Hematopoietic multipotent progenitor cell treated with erythropoietin and hydrocortisone succinate and interleukin-3 and kit ligand, for 4 days (in vitro differentiated cells): ENCODE data around the gene KLHL22.
"Not testable (repeated sequence)": the region's sequence is repeated elsewhere in the genome, so short reads cannot be mapped to it uniquely, and the experiment has no call there.

Experiments used
- DNase-seq: peaks from one replicate; pipeline ENCODE4 v3.0.0-alpha.2; 2015

KLHL22 gene

DNA sequence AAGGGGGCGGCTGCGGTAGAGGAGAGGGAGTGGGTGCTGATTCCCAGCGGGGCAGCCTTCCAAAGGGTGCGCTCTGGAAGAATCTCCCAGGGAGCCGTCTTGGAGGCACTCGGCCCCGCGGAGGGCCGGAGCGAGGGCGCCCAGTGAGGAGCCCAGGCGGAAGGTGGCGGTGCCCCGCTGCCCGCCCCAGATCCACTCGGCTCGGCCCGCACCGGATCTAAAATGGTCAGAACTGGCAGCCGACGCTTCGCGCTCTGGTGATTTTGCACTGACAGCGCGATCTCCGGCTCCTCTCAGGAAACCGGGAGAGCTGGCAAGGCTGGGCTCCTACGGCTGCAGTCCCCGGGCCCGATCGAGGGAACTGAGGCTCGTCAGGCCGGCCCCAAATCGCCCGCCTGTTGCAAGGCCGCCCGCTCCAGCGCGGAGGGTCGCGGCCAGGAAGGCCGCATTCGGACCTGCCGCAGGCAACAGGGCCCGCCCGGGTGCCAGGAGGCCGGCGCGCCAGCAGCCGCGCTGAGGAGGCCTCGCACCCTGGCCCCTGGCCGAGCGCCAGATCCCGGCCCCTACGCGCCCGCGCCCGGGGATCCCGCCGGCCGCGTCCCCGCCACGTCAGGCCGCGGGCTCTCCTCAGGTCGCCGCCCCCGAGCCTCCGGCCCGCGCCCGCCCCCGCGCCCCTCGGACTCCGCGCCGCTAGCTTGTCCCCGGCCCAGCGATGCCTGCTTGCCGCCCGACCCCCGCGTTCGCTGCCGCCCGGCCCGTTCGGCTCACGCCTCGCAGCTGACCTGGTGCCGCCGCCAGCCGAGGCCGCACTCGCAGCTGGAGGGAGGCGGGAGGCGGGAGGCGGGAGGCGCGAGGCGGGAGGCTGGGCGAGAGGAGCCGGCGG lies at the start of gene KLHL22:
Gene KLHL22, minus strand, starts transcription at position 818 of the 883 bp plus-strand sequence. CDS start 6,584 bp downstream, outside the sequence.
- peak; percentile 61 for DNase-seq

DNA sequence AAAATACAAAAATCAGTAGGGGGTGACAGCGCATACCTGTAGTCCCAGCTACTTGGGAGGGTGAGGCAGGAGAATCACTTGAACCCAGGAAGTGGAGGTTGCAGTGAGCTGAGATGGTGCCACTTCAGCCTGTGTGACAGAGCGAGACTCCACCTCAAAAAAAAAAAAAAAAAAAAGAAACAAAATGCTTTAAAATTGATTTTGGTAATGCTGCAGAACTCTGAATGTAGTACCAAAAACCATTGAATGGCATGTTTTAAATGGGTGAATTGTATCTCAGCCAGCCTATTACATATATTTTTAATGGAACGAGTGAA lies 49.7 kb upstream of the KLHL22 start:
- DNase-seq = not testable (repeated sequence)

- DNase-seq = no peak
Measured at GRCh38 chr22:20542736-20543135, 47.1 kb upstream of the KLHL22 start.

DNA sequence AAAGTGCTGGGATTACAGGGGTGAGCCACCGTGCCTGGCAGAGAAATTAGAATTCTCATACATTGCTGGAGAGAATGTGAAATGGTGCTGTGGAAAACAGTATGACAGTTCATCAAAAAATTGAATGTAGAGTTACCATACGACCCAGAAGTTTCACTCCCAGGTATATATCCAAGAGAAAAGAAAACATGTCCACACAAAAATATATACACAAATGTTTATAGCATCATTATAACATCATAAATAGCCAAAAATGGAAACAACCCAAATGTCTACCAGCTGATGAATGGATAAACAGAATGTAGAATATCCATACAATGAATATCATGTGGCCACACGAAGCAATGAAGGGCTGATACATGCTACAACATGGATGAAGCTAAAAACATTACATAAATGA lies 46.5 kb upstream of the KLHL22 start:
- DNase-seq = no peak

GRCh38 chr22:20538875-20539274 lies 43.3 kb upstream of the KLHL22 start:
- not testable (repeated sequence) for DNase-seq

- no peak for DNase-seq
Measured at GRCh38 chr22:20537983-20538382, 42.4 kb upstream of the KLHL22 start.

DNA sequence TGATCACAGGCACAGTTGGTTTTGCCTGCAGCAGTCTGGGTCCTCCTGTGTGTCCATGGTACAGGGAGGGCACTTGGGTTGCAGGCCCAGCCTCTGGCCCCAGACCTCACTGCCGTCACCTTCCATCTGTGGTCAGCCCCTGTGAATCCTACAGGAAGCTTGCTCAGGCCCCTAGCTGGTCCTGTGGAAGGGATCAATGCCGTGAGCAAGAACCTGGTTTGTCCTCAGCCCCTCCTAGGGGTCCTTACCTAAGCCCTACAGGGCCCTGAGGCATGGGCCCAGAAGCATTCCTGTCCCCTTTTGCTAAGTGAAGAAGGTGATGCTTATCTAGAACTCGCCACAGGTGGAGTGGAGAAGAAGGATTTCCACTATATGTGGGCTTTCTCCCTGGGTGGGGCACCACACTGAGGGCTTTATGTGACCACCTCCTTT lies 41.7 kb upstream of the KLHL22 start:
- no peak for DNase-seq

GRCh38 chr22:20536590-20537324 lies 41.2 kb upstream of the KLHL22 start:
- no peak for DNase-seq

DNA sequence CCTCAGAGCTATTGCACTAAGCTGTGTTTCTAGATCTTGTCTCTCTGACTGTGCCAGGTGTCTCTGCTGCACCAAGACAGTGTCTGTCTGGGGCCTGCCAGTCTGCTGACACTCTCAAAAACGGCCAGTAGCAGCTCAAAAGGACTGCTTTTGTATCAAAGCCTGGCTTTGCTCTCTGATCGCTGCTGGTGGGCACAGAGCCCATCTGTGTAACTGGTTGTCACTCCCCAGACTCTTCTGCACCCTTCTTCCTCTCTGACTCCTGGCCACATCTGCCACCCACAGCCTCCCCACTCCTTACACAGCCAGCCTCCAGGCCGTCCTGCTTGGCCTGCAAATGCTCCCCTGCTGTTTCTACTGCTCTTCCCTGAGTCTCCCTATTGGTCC lies 38.3 kb upstream of the KLHL22 start:
- DNase-seq = no peak

DNA sequence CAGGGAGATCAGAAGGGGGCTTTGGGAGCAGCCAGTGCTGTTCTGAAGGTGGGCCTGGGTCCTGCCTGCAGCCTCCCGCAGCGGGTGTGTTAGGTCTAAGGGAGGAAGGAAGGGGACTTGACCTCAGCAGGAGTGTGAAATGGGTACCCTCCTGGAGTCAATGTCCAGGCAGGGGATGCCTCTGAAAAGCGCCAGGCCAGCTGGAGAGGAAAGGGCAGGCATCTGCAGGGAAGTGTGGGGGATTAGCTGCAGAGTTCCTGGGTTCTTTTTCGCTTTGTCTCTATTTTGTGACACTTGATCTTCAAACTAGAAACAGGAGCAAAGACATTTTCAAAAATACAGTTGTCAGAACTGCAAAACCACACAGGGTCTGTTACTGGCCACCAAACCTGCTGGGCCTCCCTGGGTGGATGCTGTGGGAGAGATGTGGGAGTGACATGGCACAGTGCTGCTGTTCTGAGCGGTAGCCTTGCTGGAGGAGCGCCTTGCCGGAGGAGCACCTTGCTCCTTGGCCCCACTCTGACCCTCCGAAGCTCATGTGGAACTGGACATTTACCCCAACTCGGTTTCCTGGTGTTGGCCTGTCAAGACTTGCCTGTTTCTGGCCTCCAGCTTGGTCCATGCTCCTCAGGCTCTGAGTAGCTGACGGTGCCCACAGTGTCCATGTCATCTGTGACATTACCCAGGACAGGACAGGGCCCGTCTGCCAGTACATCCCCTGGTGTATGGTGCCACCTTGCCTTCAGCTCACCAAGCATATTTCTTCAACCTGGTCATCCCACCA lies 37.7 kb upstream of the KLHL22 start:
- no peak for DNase-seq

DNA sequence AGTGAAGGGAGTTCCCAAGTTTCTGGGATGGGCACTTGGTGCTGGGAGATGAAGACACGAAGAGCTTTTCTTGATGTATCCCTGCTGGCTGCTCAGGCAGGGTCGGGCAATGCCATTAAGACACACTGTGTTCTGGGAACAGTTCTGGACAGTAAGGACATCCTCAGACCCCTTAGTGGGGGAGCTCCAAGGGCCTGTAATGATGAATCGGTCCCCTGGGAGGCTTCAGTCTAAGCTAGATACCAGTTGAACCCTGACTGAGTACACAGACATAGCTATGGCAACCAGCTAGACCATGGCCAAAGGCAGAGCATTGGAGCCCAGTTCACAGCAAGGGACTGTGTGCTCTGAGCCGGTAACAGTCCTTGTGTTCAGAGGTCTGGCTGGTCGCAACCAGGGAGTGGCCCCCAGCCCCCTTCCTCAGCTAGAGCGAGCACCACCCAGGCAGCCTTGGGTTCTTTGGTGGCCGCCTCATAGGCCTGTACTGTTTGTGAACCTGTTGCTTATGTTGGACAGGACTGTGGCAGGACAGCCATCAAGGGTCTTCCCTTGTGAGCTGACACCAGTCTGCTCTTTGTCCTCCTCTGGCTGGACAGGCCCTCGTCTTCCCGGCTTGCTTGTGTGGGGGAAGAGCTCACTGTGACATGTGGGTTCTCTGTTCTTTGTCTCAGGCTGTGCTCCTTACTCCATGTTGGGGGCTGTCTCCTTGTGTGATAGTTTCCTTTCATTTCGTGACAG lies 36.8 kb upstream of the KLHL22 start:
- DNase-seq = no peak

GRCh38 chr22:20531404-20532201 lies 36.0 kb upstream of the KLHL22 start:
- DNase-seq = no peak

- DNase-seq = no peak
Measured at GRCh38 chr22:20531154-20531403, 35.5 kb upstream of the KLHL22 start.

DNA sequence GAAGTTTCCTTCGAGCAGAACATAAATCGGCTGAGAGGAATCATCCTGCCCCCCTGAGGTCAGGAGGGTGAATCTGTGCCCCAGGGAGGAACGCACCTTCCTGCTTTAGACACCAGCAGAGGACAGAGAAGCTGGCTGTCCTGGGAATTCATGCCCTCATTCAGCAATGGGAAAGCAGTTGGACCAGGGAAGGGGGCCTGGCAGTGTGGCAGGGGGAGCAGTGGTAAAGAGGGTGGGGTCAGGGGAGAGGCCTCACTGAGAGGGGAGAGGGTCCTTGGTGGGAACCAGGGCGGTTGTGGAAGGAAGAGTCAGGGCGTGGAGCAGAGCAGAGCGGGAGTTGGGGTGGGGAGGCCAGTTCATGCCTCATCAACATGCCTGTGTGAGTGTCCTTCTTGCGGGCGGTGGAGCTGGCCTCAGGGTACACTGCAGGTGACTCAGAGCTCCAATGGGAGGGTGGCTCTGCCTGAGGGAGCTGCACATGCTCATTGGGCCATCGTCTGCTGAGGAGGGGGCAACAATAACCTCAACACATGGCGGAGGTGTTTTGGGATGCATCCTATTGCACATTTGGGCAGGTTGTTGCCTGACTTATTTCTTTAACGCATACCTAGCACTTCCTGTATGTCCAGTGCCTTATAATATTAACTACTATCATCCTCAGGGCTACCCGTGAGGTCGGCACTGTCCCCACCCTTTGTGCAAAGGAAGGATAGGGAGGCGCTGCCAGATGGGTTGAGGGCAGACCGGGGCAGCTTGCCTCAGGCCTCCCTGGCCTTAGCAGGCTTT lies 35.0 kb upstream of the KLHL22 start:
- DNase-seq = no peak

GRCh38 chr22:20528405-20528978 lies 32.9 kb upstream of the KLHL22 start:
- no peak for DNase-seq

GRCh38 chr22:20526628-20527355 lies 31.2 kb upstream of the KLHL22 start:
- DNase-seq = no peak

GRCh38 chr22:20526305-20526627 lies 30.7 kb upstream of the KLHL22 start:
- DNase-seq = no peak

GRCh38 chr22:20525048-20525447 lies 29.5 kb upstream of the KLHL22 start:
- DNase-seq = no peak

- no peak for DNase-seq
Measured at GRCh38 chr22:20524004-20524481, 28.4 kb upstream of the KLHL22 start.
